Endothelial cell of umbilical vein (primary cell): Measurements from ENCODE around the gene CD72. TPM values are rescaled to one million over a fixed set of nuclear protein-coding genes. Genes with fewer than 3 reads are reported as not detected.

Experiments
- BruUV-seq: library from RNA; stranded (reverse); fragments of 400-500 nt; replicated peaks from 2 replicates; lab custom pipeline; 2021; lab: Mats Ljungman, UMichigan
- CTCF ChIA-PET: fragments of 300-600, 350-600 bp; sonication (Branson Sonifier 250); formaldehyde crosslinking; loops from one replicate; lab custom pipeline; 2021; ENCODE audit warnings: antibody characterized with exemption, inconsistent platforms; lab: Charles Lee
- POLR2A ChIA-PET: fragments of 300-600, 350-600 bp; sonication (Branson Sonifier 250); formaldehyde crosslinking; loops from one replicate; lab custom pipeline; 2021; ENCODE audit warnings: antibody characterized with exemption, inconsistent platforms; lab: Charles Lee
- DNase-seq: peaks from one replicate; pipeline ENCODE4 v3.0.0-alpha.2; 2011; ENCODE audit warnings: low read depth, low spot score
- FAIRE-seq: peaks from 2 replicates; lab custom pipeline; 2011; peaks lifted over from hg19 to GRCh38; lab: Jason Lieb, UNC
- H2AFZ ChIP-seq: 2 replicates; pipeline ENCODE4 v1.6.0; 2012; ENCODE audit warnings: low read depth, low read length, control low read depth, inconsistent platforms
- H3K27ac ChIP-seq: 2 replicates; pipeline ENCODE4 v1.5.1; 2011; ENCODE audit warnings: low read depth, mild to moderate bottlenecking, control low read depth, low read length, moderate library complexity; ENCODE audit not compliant: insufficient read depth
- H3K27me3 ChIP-seq, 2 experiments: 2 replicates each; pipeline versions ENCODE4 v1.6.0 to v1.6.1; 2011; ENCODE audit warnings: low read length in 2 of 2, mixed read lengths in 1 of 2; ENCODE audit not compliant: control insufficient read depth in 2 of 2, insufficient read depth in 2 of 2
- H3K36me3 ChIP-seq, 2 experiments: 2 replicates in 1 of 2; 3 replicates in 1 of 2; pipeline ENCODE4 v1.5.1; 2011; ENCODE audit warnings: low read length in 2 of 2, mild to moderate bottlenecking in 1 of 2, moderate library complexity in 1 of 2; ENCODE audit not compliant: control insufficient read depth in 2 of 2, insufficient read depth in 2 of 2; ENCODE audit errors: extremely low read depth in 1 of 2
- H3K4me1 ChIP-seq: 3 replicates; pipeline ENCODE4 v1.5.1; 2011; ENCODE audit warnings: mild to moderate bottlenecking, low read length; ENCODE audit not compliant: control insufficient read depth, insufficient read depth; ENCODE audit errors: extremely low read depth
- H3K4me2 ChIP-seq: 2 replicates; pipeline ENCODE4 v1.6.1; 2011; ENCODE audit warnings: low read length, control low read depth, mixed read lengths; ENCODE audit not compliant: insufficient read depth
- H3K4me3 ChIP-seq, 3 experiments: fragments of 200-600 bp in 1 of 3; sonication (generic), shearing (Covaris generic) in 1 of 3; replicated peaks in 1 of 3; 2 replicates each; pipeline ENCODE4 v1.5.1; 2011 to 2016; ENCODE audit warnings: control low read depth in 3 of 3, low read length in 3 of 3, mild to moderate bottlenecking in 2 of 3, inconsistent platforms in 1 of 3, low read depth in 1 of 3, moderate library complexity in 1 of 3; ENCODE audit not compliant: insufficient read depth in 1 of 3
- H3K79me2 ChIP-seq: 2 replicates; pipeline ENCODE4 v1.6.0; 2012; ENCODE audit warnings: low read length, inconsistent platforms; ENCODE audit not compliant: control insufficient read depth, insufficient read depth
- H3K9ac ChIP-seq: replicated peaks from 2 replicates; pipeline ENCODE3; 2011; ENCODE audit warnings: low read length, control low read depth; ENCODE audit not compliant: insufficient read depth; ENCODE audit errors: extremely low read depth
- H3K9me1 ChIP-seq: replicated peaks from 3 replicates; pipeline ENCODE4 v1.6.0; 2011; ENCODE audit warnings: mild to moderate bottlenecking, low read length; ENCODE audit not compliant: control insufficient read depth, insufficient read depth; ENCODE audit errors: extremely low read depth
- H3K9me3 ChIP-seq: replicated peaks from 2 replicates; pipeline ENCODE4 v1.5.1; 2012; ENCODE audit warnings: low read length, inconsistent platforms; ENCODE audit not compliant: control insufficient read depth, insufficient read depth
- H4K20me1 ChIP-seq: replicated peaks from 2 replicates; pipeline ENCODE3; 2011; ENCODE audit warnings: mild to moderate bottlenecking, low read length; ENCODE audit not compliant: control insufficient read depth, insufficient read depth; ENCODE audit errors: extremely low read depth
- CTCF ChIP-seq, 2 donors: IDR thresholded peaks; 1 replicate in 1 of 2; 2 replicates in 1 of 2; pipeline ENCODE4 v1.5.1; 2011; ENCODE audit warnings: low read length in 2 of 2, mild to moderate bottlenecking in 2 of 2, moderate library complexity in 2 of 2, control low read depth in 1 of 2, inconsistent platforms in 1 of 2, low read depth in 1 of 2; ENCODE audit not compliant: insufficient read depth in 1 of 2; ENCODE audit errors: extremely low read depth in 1 of 2
- EZH2 ChIP-seq: IDR thresholded peaks from 2 replicates; pipeline ENCODE4 v1.6.1; 2012; ENCODE audit warnings: borderline replicate concordance, low read depth, mild to moderate bottlenecking, moderate library complexity, low read length, inconsistent platforms; ENCODE audit not compliant: severe bottlenecking
- FOS ChIP-seq: IDR thresholded peaks from 2 replicates; pipeline ENCODE4 v1.6.1; 2011; ENCODE audit warnings: mild to moderate bottlenecking, low read length, moderate library complexity, borderline replicate concordance; ENCODE audit not compliant: insufficient read depth
- GATA2 ChIP-seq: IDR thresholded peaks from 2 replicates; pipeline ENCODE4 v1.7.0; 2011; ENCODE audit warnings: low read depth, mild to moderate bottlenecking, moderate library complexity, mixed read lengths, low read length; ENCODE audit not compliant: insufficient read length, insufficient read depth
- JUN ChIP-seq: IDR thresholded peaks from 2 replicates; pipeline ENCODE4 v1.6.1; 2011; ENCODE audit warnings: borderline replicate concordance, low read depth; ENCODE audit not compliant: insufficient read length, insufficient read depth
- MAX ChIP-seq: IDR thresholded peaks from 2 replicates; pipeline ENCODE4 v1.6.1; 2011; ENCODE audit not compliant: insufficient read depth, insufficient read length
- MYC ChIP-seq: IDR thresholded peaks from one replicate; pipeline ENCODE4 v1.6.1; 2011; ENCODE audit warnings: mild to moderate bottlenecking, low read depth, low read length
- POLR2A ChIP-seq: IDR thresholded peaks from 2 replicates; pipeline ENCODE4 v1.6.1; 2012; ENCODE audit warnings: low read depth, mild to moderate bottlenecking, control low read depth, low read length
- POLR2AphosphoS5 ChIP-seq: IDR thresholded peaks from 2 replicates; pipeline ENCODE4 v1.6.1; 2012; ENCODE audit warnings: low read depth, mild to moderate bottlenecking, control low read depth, low read length, moderate library complexity; ENCODE audit not compliant: insufficient read depth
- dilution Hi-C: fragments of 300-500 bp; cut with MboI; formaldehyde crosslinking; loops from one replicate; pipeline ENCODE4 v1.15.0; 2019; ENCODE audit warnings: low sequenced_read_pairs; ENCODE audit not compliant: extremely low pct_ligation_motif_present
- intact Hi-C: fragments of 100-400 bp; cut with micrococcal nuclease; formaldehyde crosslinking; loops from one replicate; pipeline ENCODE4 v1.10.0; 2022
- polyA plus RNA-seq, 4 experiments: library from polyadenylated mRNA; depleted of rRNA in 3 of 4; stranded (reverse) in 3 of 4; unstranded in 1 of 4; fragments of >200 nt; gene quantifications; 2 replicates each; pipeline versions ENCODE4 v1.2.1 to v1.2.3, GENCODE V29; 2011 to 2012; ENCODE audit warnings: missing spikeins in 1 of 4
- total RNA-seq: library from RNA; stranded (reverse); gene quantifications from 2 replicates; pipeline ENCODE4 v1.2.3, GENCODE V29; 2021

CD72 gene
- total and polyA plus RNA-seq, 2 donors (not counting 3 experiments of a cell fraction or from before 2014, with no cell fraction given) = 0.39 TPM; not detected in 1

- DNase-seq (no peak), FAIRE-seq (no peak)
- CTCF ChIA-PET = interaction anchor here (1.1 to 2.5 kb wide), 6 partner anchors 8 to 78 kb away, joined by 3 to 14 read pairs (median 5); partner anchors contain the start of genes CCDC107 and RMRP
- no peak overlapping the region for H2AFZ ChIP-seq
- no peak overlapping the region for H3K27ac ChIP-seq
- no peak overlapping the region for H3K4me3 ChIP-seq
- peaks cover 6% of the 10 kb centered on the region for H3K4me1 ChIP-seq
- no peak overlapping the region for H3K9ac ChIP-seq
- POLR2A ChIA-PET = no interaction called here
- no peak overlapping the region for H3K4me2 ChIP-seq
- intact Hi-C loops = loop anchor here (5.0 kb wide), 2 partner anchors 167 to 233 kb away; no protein-coding TSS in a partner anchor
- no peaks in the 10 kb centered on the region for H4K20me1 ChIP-seq
- no peaks in the 10 kb centered on the region for H3K9me1 ChIP-seq
- no peaks in the 10 kb centered on the region for H3K79me2 ChIP-seq
- H3K36me3 ChIP-seq = no peaks in the 10 kb centered on the region
- no TSS peak for BruUV-seq
- no peaks in the 10 kb centered on the region for H3K9me3 ChIP-seq
- dilution Hi-C loops = no loop called here
- TF ChIP-seq MYC (no peak), EZH2 (no peak), MAX (no peak), POLR2A (no peak), POLR2AphosphoS5 (no peak), CTCF (IDR thresholded peaks at IDR 0.05; ENCODE audit: extremely low read depth in 1 of 2, insufficient read depth in 1 of 2, low read depth in 1 of 2, low read length in 2 of 2) (no peak), GATA2 (no peak), FOS (no peak), JUN (no peak)
- peaks cover 0 to 2% of the 10 kb centered on the region in 2 experiments for H3K27me3 ChIP-seq
Observed at GRCh38 chr9:35649431-35650340, 31.5 kb upstream of the CD72 start.
